BE2C (cell line): ENCODE results near the gene SEPTIN10.
"Not testable (repeated sequence)": the region's sequence is repeated elsewhere in the genome, so short reads cannot be mapped to it uniquely, and the experiment has no call there.

ENCODE experiments used
- DNase-seq: peaks from one replicate; pipeline ENCODE4 v3.0.0-alpha.2; 2020
- H3K27me3 ChIP-seq: fragments of 250-450 bp; sonication (Bioruptor Pico); 2 replicates; pipeline ENCODE4 v1.5.1; 2020; ENCODE audit warnings: mild to moderate bottlenecking
- H3K36me3 ChIP-seq: fragments of 250-450 bp; sonication (Bioruptor Pico); 2 replicates; pipeline ENCODE4 v1.5.1; 2020; ENCODE audit warnings: mild to moderate bottlenecking
- H3K4me1 ChIP-seq: fragments of 250-450 bp; sonication (Bioruptor Pico); 2 replicates; pipeline ENCODE4 v1.5.1; 2020
- H3K4me3 ChIP-seq: 2 replicates; pipeline ENCODE4 v1.5.1; 2011; ENCODE audit warnings: low read depth, low read length
- H3K9me3 ChIP-seq: fragments of 250-450 bp; sonication (Bioruptor Pico); 2 replicates; pipeline ENCODE4 v1.5.1; 2020
- CTCF ChIP-seq: IDR thresholded peaks from 2 replicates; pipeline ENCODE4 v1.5.1; 2012; ENCODE audit warnings: mild to moderate bottlenecking, low read depth, low read length

SEPTIN10 gene

GRCh38 chr2:109629867-109630266 lies 16.1 kb upstream of the SEPTIN10 start:
- no peak overlapping the region for H3K4me3 ChIP-seq
- H3K4me1 ChIP-seq: no peaks in the 10 kb centered on the region
- H3K27me3 ChIP-seq: no peaks in the 10 kb centered on the region
- DNase-seq: no peak
- no peak for TF ChIP-seq CTCF
- no peaks in the 10 kb centered on the region for H3K9me3 ChIP-seq
- H3K36me3 ChIP-seq: no peaks in the 10 kb centered on the region

- H3K4me3 ChIP-seq, H3K9me3 ChIP-seq, H3K27me3 ChIP-seq, H3K36me3 ChIP-seq, DNase-seq, H3K4me1 ChIP-seq: not testable (repeated sequence)
Measured at GRCh38 chr2:109628321-109628720, 14.6 kb upstream of the SEPTIN10 start.

GRCh38 chr2:109624339-109624738 lies 10.6 kb upstream of the SEPTIN10 start:
- no peak overlapping the region for H3K4me3 ChIP-seq
- no peak for TF ChIP-seq CTCF
- no peaks in the 10 kb centered on the region for H3K4me1 ChIP-seq
- no peaks in the 10 kb centered on the region for H3K36me3 ChIP-seq
- H3K27me3 ChIP-seq: no peaks in the 10 kb centered on the region
- no peak for DNase-seq
- H3K9me3 ChIP-seq: no peaks in the 10 kb centered on the region

GRCh38 chr2:109623923-109624322 lies 10.2 kb upstream of the SEPTIN10 start:
- no peak for DNase-seq
- no peaks in the 10 kb centered on the region for H3K27me3 ChIP-seq
- no peaks in the 10 kb centered on the region for H3K4me1 ChIP-seq
- no peaks in the 10 kb centered on the region for H3K36me3 ChIP-seq
- no peak overlapping the region for H3K4me3 ChIP-seq
- H3K9me3 ChIP-seq: no peaks in the 10 kb centered on the region
- TF ChIP-seq CTCF: no peak

GRCh38 chr2:109623297-109623696 lies 9.5 kb upstream of the SEPTIN10 start:
- Histone ChIP-seq H3K9me3 (no peaks in the 10 kb centered on the region), H3K4me1 (no peaks in the 10 kb centered on the region), H3K27me3 (no peaks in the 10 kb centered on the region), H3K4me3 (no peak overlapping the region), H3K36me3 (no peaks in the 10 kb centered on the region)
- DNase-seq: no peak
- TF ChIP-seq CTCF: no peak

- DNase-seq: no peak
- Histone ChIP-seq H3K36me3 (no peaks in the 10 kb centered on the region), H3K9me3 (no peaks in the 10 kb centered on the region), H3K4me1 (no peaks in the 10 kb centered on the region), H3K4me3 (no peak overlapping the region), H3K27me3 (no peaks in the 10 kb centered on the region)
- TF ChIP-seq CTCF: no peak
Measured at GRCh38 chr2:109619032-109619615, 5.4 kb upstream of the SEPTIN10 start.

- Histone ChIP-seq H3K4me3 (no peak overlapping the region), H3K4me1 (no peaks in the 10 kb centered on the region)
- no peak for TF ChIP-seq CTCF
Measured at GRCh38 chr2:109616184-109616583, 2.4 kb upstream of the SEPTIN10 start.

More at GRCh38 chr2:109616184-109616583, 2.4 kb upstream of the SEPTIN10 start:
- peaks cover 10% of the 10 kb centered on the region for H3K27me3 ChIP-seq
- H3K9me3 ChIP-seq: no peaks in the 10 kb centered on the region
- H3K36me3 ChIP-seq: no peaks in the 10 kb centered on the region
- no peak for DNase-seq
